ENCODE data around the gene CIC.

CIC gene

DNA sequence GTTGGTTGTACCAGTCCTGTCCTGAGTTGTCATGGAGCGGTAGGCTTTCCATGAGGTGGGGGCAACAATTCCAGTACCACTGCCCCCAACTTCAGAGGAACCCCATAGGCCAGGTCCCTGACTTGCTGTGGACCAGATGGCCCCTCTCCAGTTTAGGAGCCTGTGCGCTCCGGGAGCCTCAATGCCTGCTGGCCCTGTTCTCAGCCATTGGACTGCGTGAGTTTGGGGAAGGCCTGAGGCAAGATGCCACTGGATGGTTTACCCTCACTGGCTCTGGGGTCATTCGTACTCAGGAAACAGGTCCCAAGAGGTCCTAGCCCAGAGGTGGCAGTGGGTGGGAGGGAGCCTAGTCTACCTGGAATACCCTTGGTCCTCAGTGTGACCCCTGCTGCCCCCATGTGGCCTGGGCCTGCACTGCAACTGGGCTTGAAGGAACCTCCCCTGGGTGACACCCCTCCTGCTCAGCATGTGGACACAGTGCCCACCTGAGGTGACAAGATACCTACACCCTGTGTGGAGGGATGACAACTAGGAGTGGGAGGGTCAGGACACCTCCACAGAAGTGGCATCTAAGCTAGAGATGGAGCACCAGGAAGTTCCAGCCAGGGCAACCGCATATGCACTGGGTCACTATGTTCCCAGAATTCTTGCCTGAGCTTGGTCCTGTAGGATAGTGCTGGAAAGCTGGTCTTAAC is 26.9 kb downstream of the CIC start:
- peak; percentile 54 for DNase-seq (ENCODE audit: low read depth, low spot score)
- TF ChIP-seq, protein P1, sequence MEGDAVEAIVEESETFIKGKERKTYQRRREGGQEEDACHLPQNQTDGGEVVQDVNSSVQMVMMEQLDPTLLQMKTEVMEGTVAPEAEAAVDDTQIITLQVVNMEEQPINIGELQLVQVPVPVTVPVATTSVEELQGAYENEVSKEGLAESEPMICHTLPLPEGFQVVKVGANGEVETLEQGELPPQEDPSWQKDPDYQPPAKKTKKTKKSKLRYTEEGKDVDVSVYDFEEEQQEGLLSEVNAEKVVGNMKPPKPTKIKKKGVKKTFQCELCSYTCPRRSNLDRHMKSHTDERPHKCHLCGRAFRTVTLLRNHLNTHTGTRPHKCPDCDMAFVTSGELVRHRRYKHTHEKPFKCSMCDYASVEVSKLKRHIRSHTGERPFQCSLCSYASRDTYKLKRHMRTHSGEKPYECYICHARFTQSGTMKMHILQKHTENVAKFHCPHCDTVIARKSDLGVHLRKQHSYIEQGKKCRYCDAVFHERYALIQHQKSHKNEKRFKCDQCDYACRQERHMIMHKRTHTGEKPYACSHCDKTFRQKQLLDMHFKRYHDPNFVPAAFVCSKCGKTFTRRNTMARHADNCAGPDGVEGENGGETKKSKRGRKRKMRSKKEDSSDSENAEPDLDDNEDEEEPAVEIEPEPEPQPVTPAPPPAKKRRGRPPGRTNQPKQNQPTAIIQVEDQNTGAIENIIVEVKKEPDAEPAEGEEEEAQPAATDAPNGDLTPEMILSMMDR (IDR thresholded peaks at IDR 0.05; ENCODE audit: low read depth, low read length): peak; percentile 96
- no peak overlapping the region for H3K4me3 ChIP-seq (ENCODE audit: low read depth, low read length)
- in situ Hi-C loops (cut with HindIII; ENCODE audit: low sequenced_read_pairs): no loop called here

DNA sequence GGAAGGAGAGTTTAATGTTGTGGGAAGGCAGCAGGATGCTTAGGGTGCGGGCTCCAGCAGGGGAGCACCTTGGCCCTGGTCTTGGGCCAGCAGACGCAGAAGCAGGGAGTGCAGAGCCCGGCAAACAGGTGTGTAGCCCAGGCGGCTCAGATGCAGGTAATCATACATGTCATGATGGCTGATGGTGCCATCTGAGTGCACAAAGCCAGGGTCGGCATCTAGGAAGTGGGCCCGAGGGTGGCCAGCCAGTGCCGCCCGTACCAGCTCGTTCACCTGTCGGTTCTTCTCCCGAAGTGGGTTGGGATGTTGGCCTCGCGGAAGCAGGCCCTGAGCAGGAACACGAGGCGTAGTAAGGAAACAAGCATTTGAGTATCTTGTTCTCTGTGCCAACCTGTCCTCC is 28.0 kb downstream of the CIC start:
- DNase-seq (ENCODE audit: low read depth, low spot score): no peak
- TF ChIP-seq, protein P1 (IDR thresholded peaks at IDR 0.05; ENCODE audit: low read depth, low read length): no peak
- in situ Hi-C loops (cut with HindIII; ENCODE audit: low sequenced_read_pairs): no loop called here
- no peak overlapping the region for H3K4me3 ChIP-seq (ENCODE audit: low read depth, low read length)

DNA sequence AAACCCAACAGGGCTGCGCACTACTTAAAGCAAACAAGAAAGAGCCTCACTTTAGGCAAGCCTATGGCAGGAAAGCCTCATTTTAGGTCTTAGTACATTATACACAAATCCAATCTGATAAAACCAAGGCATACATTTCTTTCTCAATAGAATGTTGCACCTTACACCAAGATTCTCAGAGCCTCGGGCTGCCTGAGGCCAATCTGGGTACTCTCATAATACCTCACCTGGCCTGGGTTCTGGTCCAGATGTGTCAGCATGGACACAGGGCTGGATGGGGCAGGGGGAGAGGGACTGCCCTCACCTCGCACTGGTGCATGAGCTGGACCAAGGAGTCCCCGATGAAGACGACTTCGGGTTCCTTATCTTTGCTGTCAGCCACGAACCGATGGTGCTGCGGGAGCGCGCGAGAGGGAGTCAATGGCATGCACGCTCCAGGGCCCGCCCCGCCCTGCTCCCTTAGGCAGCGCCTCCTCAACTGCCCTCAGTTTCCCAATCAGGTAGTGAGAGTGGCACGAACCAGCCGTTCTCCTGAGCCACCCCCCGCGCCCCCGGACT is 32.7 kb downstream of the CIC start, which contains the start of gene PRR19:
Gene PRR19 (plus strand): TSS at position 487 of the 558 bp plus-strand sequence. CDS start 7,453 bp downstream, outside the sequence.
- TF ChIP-seq, protein P1 (IDR thresholded peaks at IDR 0.05; ENCODE audit: low read depth, low read length): no peak
- peak within 1 kb of the TSS; percentile 82 for H3K4me3 ChIP-seq (ENCODE audit: low read depth, low read length)
- DNase-seq (ENCODE audit: low read depth, low spot score): no peak
- in situ Hi-C loops (cut with HindIII; ENCODE audit: low sequenced_read_pairs): no loop called here

DNA sequence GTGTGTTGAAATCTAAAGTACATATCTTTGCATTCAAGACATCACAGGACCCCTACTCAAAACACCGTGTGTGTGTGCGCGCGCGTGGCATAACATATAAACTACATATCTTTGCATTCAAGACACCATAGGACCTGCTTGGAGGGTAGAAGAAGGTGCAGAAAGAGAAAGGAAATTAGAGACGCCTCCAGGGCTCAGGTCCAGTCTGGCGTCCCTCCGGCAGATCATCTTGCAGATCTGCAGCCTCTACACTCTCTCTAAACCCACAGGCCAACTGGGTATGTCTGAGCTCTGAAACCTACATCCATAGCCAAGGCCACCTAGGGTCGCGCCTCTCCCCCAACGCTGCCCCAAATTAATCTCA is 34.0 kb downstream of the CIC start:
- TF ChIP-seq, protein P1 (IDR thresholded peaks at IDR 0.05; ENCODE audit: low read depth, low read length): no peak
- H3K4me3 ChIP-seq (ENCODE audit: low read depth, low read length): peak overlapping the region; percentile 82
- in situ Hi-C loops (cut with HindIII; ENCODE audit: low sequenced_read_pairs): no loop called here
- no peak for DNase-seq (ENCODE audit: low read depth, low spot score)

DNA sequence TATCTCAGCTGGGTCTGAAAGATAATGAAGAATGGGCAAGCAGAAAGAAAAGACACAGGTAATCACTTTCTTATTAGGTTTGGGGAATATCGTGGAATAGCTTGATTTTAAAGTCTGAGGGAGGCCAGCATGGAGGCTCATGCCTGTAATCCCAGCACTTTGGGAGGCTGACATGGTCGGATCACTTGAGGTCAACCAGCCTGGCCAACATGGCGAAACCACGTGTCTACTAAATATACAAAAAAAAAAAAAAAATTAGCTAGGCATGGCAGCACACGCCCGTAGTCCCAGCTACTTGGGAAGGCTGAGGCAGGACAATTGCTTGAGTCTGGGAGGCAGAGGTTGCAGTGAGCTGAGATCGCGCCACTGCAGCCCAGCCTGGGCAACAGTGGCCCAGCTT is 34.8 kb downstream of the CIC start:
- in situ Hi-C loops (cut with HindIII; ENCODE audit: low sequenced_read_pairs): no loop called here
- no peak for DNase-seq (ENCODE audit: low read depth, low spot score)
- TF ChIP-seq, protein P1 (IDR thresholded peaks at IDR 0.05; ENCODE audit: low read depth, low read length): no peak
- H3K4me3 ChIP-seq (ENCODE audit: low read depth, low read length): no peak overlapping the region

DNA sequence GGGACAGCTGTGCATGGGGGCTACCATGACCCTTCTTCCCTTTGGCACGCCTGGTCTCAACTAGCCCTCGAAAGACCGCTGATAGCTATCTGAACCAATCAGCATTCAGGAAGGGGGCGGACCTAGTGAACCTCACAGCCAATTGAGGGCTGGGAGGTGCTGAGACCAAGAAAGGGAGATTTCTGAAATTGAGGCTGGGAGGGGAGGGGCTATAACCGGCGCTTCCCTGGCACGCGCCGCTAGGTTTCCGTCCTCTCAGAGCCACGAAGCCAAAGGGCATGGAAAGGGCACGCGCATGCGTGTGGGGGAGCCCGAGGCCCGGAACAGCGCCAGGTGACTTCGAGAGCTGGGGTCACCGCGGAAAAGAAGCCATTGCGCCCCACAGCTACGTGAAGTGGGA is 37.6 kb downstream of the CIC start:
- TF ChIP-seq, protein P1 (IDR thresholded peaks at IDR 0.05; ENCODE audit: low read depth, low read length): no peak
- in situ Hi-C loops (cut with HindIII; ENCODE audit: low sequenced_read_pairs): no loop called here
- H3K4me3 ChIP-seq (ENCODE audit: low read depth, low read length): no peak overlapping the region
- DNase-seq (ENCODE audit: low read depth, low spot score): no peak
